ENCODE results near the gene CLEC4M. TPM values are rescaled to one million over a fixed set of nuclear protein-coding genes. Genes with fewer than 3 reads are reported as not detected.
A peak's percentile ranks its signal among the peaks of the same experiment; 100 is the strongest.
"Not testable (repeated sequence)": the region's sequence is repeated elsewhere in the genome, so short reads cannot be mapped to it uniquely, and the experiment has no call there.

CLEC4M gene
- total RNA-seq, 2 experiments from 2014 or later: not detected

- Histone ChIP-seq H3K9me2 (ENCODE audit: insufficient read depth, low read length) (no peaks in the 10 kb centered on the region), H3K4me1 (ENCODE audit: insufficient read depth, low read length, poor library complexity, severe bottlenecking) (no peaks in the 10 kb centered on the region), H3K36me3 (ENCODE audit: insufficient read depth, low read length) (no peaks in the 10 kb centered on the region), H3K79me2 (ENCODE audit: insufficient read depth, low read depth, low read length) (no peaks in the 10 kb centered on the region), H3K4me2 (ENCODE audit: low read length) (no peak overlapping the region), H2AFZ (ENCODE audit: low read length) (no peak overlapping the region), H3K27ac (ENCODE audit: low read depth, low read length, poor library complexity, severe bottlenecking) (no peak overlapping the region), H3K9me3 (ENCODE audit: low read length) (peaks cover 40% of the 10 kb centered on the region), H4K20me1 (ENCODE audit: insufficient read depth, low read length) (no peaks in the 10 kb centered on the region), H3K4me3 (ENCODE audit: low read depth, low read length, poor library complexity, severe bottlenecking) (no peak overlapping the region)
- peak; percentile 28 for DNase-seq (ENCODE audit: low spot score)
- TF ChIP-seq, protein P1, sequence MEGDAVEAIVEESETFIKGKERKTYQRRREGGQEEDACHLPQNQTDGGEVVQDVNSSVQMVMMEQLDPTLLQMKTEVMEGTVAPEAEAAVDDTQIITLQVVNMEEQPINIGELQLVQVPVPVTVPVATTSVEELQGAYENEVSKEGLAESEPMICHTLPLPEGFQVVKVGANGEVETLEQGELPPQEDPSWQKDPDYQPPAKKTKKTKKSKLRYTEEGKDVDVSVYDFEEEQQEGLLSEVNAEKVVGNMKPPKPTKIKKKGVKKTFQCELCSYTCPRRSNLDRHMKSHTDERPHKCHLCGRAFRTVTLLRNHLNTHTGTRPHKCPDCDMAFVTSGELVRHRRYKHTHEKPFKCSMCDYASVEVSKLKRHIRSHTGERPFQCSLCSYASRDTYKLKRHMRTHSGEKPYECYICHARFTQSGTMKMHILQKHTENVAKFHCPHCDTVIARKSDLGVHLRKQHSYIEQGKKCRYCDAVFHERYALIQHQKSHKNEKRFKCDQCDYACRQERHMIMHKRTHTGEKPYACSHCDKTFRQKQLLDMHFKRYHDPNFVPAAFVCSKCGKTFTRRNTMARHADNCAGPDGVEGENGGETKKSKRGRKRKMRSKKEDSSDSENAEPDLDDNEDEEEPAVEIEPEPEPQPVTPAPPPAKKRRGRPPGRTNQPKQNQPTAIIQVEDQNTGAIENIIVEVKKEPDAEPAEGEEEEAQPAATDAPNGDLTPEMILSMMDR (conservative IDR thresholded peaks at IDR 0.05; ENCODE audit: low read length): no peak
- TF ChIP-seq EZH2phosphoT487 (IDR thresholded peaks at IDR 0.05; ENCODE audit: borderline replicate concordance, low read depth, low read length): no peak
- no TSS peak for BruUV-seq (replicated peaks)
- ChIA-PET POLR2A (no interaction called here), CTCF (ENCODE audit: unreplicated experiment) (no interaction called here)
- intact Hi-C loops (cut with micrococcal nuclease; ENCODE audit: unreplicated experiment): no loop called here
These were observed 3.9 kb upstream of the CLEC4M start for GRCh38 chr19:7759156-7759555.

- Histone ChIP-seq H3K4me2 (ENCODE audit: low read length) (no peak overlapping the region), H3K9me2 (ENCODE audit: insufficient read depth, low read length) (no peaks in the 10 kb centered on the region), H2AFZ (ENCODE audit: low read length) (no peak overlapping the region), H3K9me3 (ENCODE audit: low read length) (peaks cover 12% of the 10 kb centered on the region; the same call in 1 of the 2 replicates), H3K36me3 (ENCODE audit: insufficient read depth, low read length) (no peaks in the 10 kb centered on the region), H3K4me3 (ENCODE audit: low read depth, low read length, poor library complexity, severe bottlenecking) (no peak overlapping the region), H3K79me2 (ENCODE audit: insufficient read depth, low read depth, low read length) (no peaks in the 10 kb centered on the region), H4K20me1 (ENCODE audit: insufficient read depth, low read length) (no peaks in the 10 kb centered on the region), H3K4me1 (ENCODE audit: insufficient read depth, low read length, poor library complexity, severe bottlenecking) (no peaks in the 10 kb centered on the region), H3K27ac (ENCODE audit: low read depth, low read length, poor library complexity, severe bottlenecking) (no peak overlapping the region)
- ChIA-PET CTCF (ENCODE audit: unreplicated experiment) (no interaction called here), POLR2A (no interaction called here)
- no peak for DNase-seq (ENCODE audit: low spot score)
- TF ChIP-seq, protein P1 (conservative IDR thresholded peaks at IDR 0.05; ENCODE audit: low read length): no peak
- no peak for TF ChIP-seq EZH2phosphoT487 (IDR thresholded peaks at IDR 0.05; ENCODE audit: borderline replicate concordance, low read depth, low read length)
- BruUV-seq (replicated peaks): no TSS peak
- intact Hi-C loops (cut with micrococcal nuclease; ENCODE audit: unreplicated experiment): no loop called here
These were observed 653 bp downstream of the CLEC4M start for GRCh38 chr19:7763696-7764095.

DNA sequence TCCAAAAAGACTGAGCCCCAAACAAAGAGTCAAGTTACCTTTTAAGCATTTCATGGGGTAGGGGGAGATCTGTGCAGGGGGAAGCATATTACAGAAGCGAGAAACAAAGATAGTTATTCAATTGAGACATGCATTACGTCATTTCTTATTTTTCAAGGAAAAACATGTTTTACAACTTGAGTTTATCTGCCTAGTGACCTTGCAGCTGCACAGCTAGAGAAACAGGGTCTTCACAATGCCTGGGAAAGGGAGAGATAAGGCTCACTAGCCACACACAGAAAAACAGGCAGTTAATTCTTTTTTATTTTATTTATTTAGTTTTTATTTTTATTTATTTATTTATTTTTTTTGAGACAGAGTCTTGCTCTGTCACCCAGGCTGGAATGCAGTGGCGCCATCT, 1.1 kb downstream of the CLEC4M start:
- DNase-seq (ENCODE audit: low spot score); H3K9me3 ChIP-seq (ENCODE audit: low read length); H3K4me2 ChIP-seq (ENCODE audit: low read length); BruUV-seq (replicated peaks); H3K27ac ChIP-seq (ENCODE audit: low read depth, low read length, poor library complexity, severe bottlenecking); POLR2A ChIA-PET; H3K4me3 ChIP-seq (ENCODE audit: low read depth, low read length, poor library complexity, severe bottlenecking); intact Hi-C loops (cut with micrococcal nuclease; ENCODE audit: unreplicated experiment); H3K4me1 ChIP-seq (ENCODE audit: insufficient read depth, low read length, poor library complexity, severe bottlenecking); CTCF ChIA-PET (ENCODE audit: unreplicated experiment); H3K79me2 ChIP-seq (ENCODE audit: insufficient read depth, low read depth, low read length); H2AFZ ChIP-seq (ENCODE audit: low read length); H3K9me2 ChIP-seq (ENCODE audit: insufficient read depth, low read length); H3K36me3 ChIP-seq (ENCODE audit: insufficient read depth, low read length); H4K20me1 ChIP-seq (ENCODE audit: insufficient read depth, low read length): not testable (repeated sequence)

- H2AFZ ChIP-seq (ENCODE audit: low read length); H3K27ac ChIP-seq (ENCODE audit: low read depth, low read length, poor library complexity, severe bottlenecking); H3K79me2 ChIP-seq (ENCODE audit: insufficient read depth, low read depth, low read length); H3K4me3 ChIP-seq (ENCODE audit: low read depth, low read length, poor library complexity, severe bottlenecking); intact Hi-C loops (cut with micrococcal nuclease; ENCODE audit: unreplicated experiment); H3K36me3 ChIP-seq (ENCODE audit: insufficient read depth, low read length); DNase-seq (ENCODE audit: low spot score); H3K4me1 ChIP-seq (ENCODE audit: insufficient read depth, low read length, poor library complexity, severe bottlenecking); BruUV-seq (replicated peaks); H3K9me2 ChIP-seq (ENCODE audit: insufficient read depth, low read length); H3K4me2 ChIP-seq (ENCODE audit: low read length); H4K20me1 ChIP-seq (ENCODE audit: insufficient read depth, low read length); H3K9me3 ChIP-seq (ENCODE audit: low read length); CTCF ChIA-PET (ENCODE audit: unreplicated experiment); POLR2A ChIA-PET: not testable (repeated sequence)
These were observed 2.0 kb downstream of the CLEC4M start for GRCh38 chr19:7765043-7765442.

All from OCI-LY7 (cell line).